ENCODE results near the gene OR51B2.

DNA sequence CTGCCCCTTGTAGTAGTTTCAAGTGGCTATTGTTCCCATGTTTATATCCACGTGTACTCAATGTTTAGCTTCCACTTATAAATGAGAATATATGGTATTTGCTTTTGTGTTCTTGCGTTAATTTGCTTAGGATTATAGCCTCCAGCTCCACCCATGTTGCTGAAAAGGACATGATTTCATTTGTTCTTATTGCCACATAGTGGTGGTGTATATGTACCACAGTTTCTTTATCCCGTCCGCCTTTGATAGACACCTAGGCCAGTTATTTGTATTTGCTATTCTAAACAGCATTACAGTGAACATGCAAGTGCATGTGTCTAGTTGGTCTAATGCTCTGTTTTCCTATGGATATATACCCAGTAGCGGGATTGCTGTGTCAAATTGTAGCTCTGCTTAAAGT lies 6.8 kb downstream of the OR51B2 start:
- no peak for TF ChIP-seq EZH2 (IDR thresholded peaks at IDR 0.05; ENCODE audit: borderline replicate concordance, low read length)
- TF ChIP-seq, protein P1, sequence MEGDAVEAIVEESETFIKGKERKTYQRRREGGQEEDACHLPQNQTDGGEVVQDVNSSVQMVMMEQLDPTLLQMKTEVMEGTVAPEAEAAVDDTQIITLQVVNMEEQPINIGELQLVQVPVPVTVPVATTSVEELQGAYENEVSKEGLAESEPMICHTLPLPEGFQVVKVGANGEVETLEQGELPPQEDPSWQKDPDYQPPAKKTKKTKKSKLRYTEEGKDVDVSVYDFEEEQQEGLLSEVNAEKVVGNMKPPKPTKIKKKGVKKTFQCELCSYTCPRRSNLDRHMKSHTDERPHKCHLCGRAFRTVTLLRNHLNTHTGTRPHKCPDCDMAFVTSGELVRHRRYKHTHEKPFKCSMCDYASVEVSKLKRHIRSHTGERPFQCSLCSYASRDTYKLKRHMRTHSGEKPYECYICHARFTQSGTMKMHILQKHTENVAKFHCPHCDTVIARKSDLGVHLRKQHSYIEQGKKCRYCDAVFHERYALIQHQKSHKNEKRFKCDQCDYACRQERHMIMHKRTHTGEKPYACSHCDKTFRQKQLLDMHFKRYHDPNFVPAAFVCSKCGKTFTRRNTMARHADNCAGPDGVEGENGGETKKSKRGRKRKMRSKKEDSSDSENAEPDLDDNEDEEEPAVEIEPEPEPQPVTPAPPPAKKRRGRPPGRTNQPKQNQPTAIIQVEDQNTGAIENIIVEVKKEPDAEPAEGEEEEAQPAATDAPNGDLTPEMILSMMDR (IDR thresholded peaks at IDR 0.05; ENCODE audit: low read length), result no peak

Data from OCI-LY1 (cell line).